H9 (cell line): Measurements from ENCODE around the gene RAB3GAP2. TPM values are rescaled to one million over a fixed set of nuclear protein-coding genes. Genes with fewer than 3 reads are reported as not detected.
"Not testable (repeated sequence)": the region's sequence is repeated elsewhere in the genome, so short reads cannot be mapped to it uniquely, and the experiment has no call there.

ENCODE experiments used
- DNase-seq: peaks from one replicate; pipeline ENCODE4 v3.0.0-alpha.2; 2017
- H2AFZ ChIP-seq: one replicate; pipeline ENCODE4 v1.6.1; 2013; ENCODE audit warnings: mild to moderate bottlenecking, low read length, control low read depth, moderate library complexity
- H2AK5ac ChIP-seq: 2 replicates; pipeline ENCODE4 v1.6.1; 2013; ENCODE audit warnings: low read length, control low read depth, mixed read lengths; ENCODE audit not compliant: insufficient read length
- H2BK120ac ChIP-seq: one replicate; pipeline ENCODE4 v1.6.1; 2013; ENCODE audit warnings: low read depth, mild to moderate bottlenecking, low read length, control low read depth, inconsistent platforms; ENCODE audit not compliant: poor library complexity, severe bottlenecking
- H2BK12ac ChIP-seq: 2 replicates; pipeline ENCODE4 v1.6.1; 2013; ENCODE audit warnings: low read length, control low read depth, mixed read lengths, low read depth; ENCODE audit not compliant: insufficient read length
- H2BK15ac ChIP-seq: 2 replicates; pipeline ENCODE4 v1.6.1; 2013; ENCODE audit warnings: low read depth, low read length, control low read depth
- H2BK20ac ChIP-seq: one replicate; pipeline ENCODE4 v1.6.1; 2013; ENCODE audit warnings: low read depth, mild to moderate bottlenecking, low read length, control low read depth, inconsistent platforms; ENCODE audit not compliant: poor library complexity, severe bottlenecking
- H2BK5ac ChIP-seq: 2 replicates; pipeline ENCODE4 v1.6.1; 2013; ENCODE audit warnings: low read length, control low read depth, mixed read lengths; ENCODE audit not compliant: insufficient read length
- H3K14ac ChIP-seq: 2 replicates; pipeline ENCODE4 v1.6.1; 2013; ENCODE audit warnings: low read length, control low read depth; ENCODE audit not compliant: insufficient read depth
- H3K18ac ChIP-seq: 2 replicates; pipeline ENCODE4 v1.6.1; 2013; ENCODE audit warnings: low read depth, mild to moderate bottlenecking, mixed read lengths, low read length, control low read depth; ENCODE audit not compliant: insufficient read length
- H3K23ac ChIP-seq: 2 replicates; pipeline ENCODE4 v1.6.1; 2013; ENCODE audit warnings: low read length, control low read depth, mixed read lengths, low read depth; ENCODE audit not compliant: insufficient read length
- H3K23me2 ChIP-seq: 2 replicates; pipeline ENCODE4 v1.6.1; 2013; ENCODE audit warnings: low read depth, mild to moderate bottlenecking, mixed read lengths, low read length, control low read depth; ENCODE audit not compliant: insufficient read length, poor library complexity, severe bottlenecking
- H3K27ac ChIP-seq: 2 replicates; pipeline ENCODE4 v1.5.1; 2013; ENCODE audit warnings: low read length, control low read depth, mixed read lengths, low read depth; ENCODE audit not compliant: insufficient read length
- H3K27me3 ChIP-seq: 2 replicates; pipeline ENCODE4 v1.6.1; 2013; ENCODE audit warnings: low read length, control low read depth, inconsistent platforms; ENCODE audit not compliant: insufficient read depth
- H3K4ac ChIP-seq: 2 replicates; pipeline ENCODE4 v1.6.1; 2013; ENCODE audit warnings: low read depth, mild to moderate bottlenecking, control low read depth, inconsistent platforms, low read length, moderate library complexity
- H3K4me1 ChIP-seq: 2 replicates; pipeline ENCODE4 v1.6.1; 2013; ENCODE audit warnings: low read length, control low read depth, inconsistent platforms; ENCODE audit not compliant: insufficient read depth
- H3K4me2 ChIP-seq: 2 replicates; pipeline ENCODE4 v1.6.1; 2013; ENCODE audit warnings: low read length, control low read depth, mixed read lengths; ENCODE audit not compliant: insufficient read length, insufficient read depth
- H3K56ac ChIP-seq: 2 replicates; pipeline ENCODE4 v1.6.1; 2013; ENCODE audit warnings: low read depth, mild to moderate bottlenecking, mixed read lengths, low read length, control low read depth; ENCODE audit not compliant: insufficient read length
- H3K79me1 ChIP-seq: 2 replicates; pipeline ENCODE4 v1.6.1; 2013; ENCODE audit warnings: low read depth, mild to moderate bottlenecking, moderate library complexity, low read length, control low read depth, inconsistent platforms; ENCODE audit not compliant: insufficient read depth, poor library complexity, severe bottlenecking
- H3K79me2 ChIP-seq: 2 replicates; pipeline ENCODE4 v1.6.1; 2013; ENCODE audit warnings: low read length, control low read depth, inconsistent platforms; ENCODE audit not compliant: insufficient read depth
- H3K9ac ChIP-seq: 2 replicates; pipeline ENCODE4 v1.6.1; 2013; ENCODE audit warnings: low read length, control low read depth, mixed read lengths; ENCODE audit not compliant: insufficient read length; ENCODE audit errors: extremely low read depth
- H3K9me3 ChIP-seq: one replicate; pipeline ENCODE4 v1.6.1; 2013; ENCODE audit warnings: low read depth, low read length, inconsistent platforms; ENCODE audit not compliant: control insufficient read depth
- H3T11ph ChIP-seq: one replicate; pipeline ENCODE4 v1.6.1; 2013; ENCODE audit warnings: mild to moderate bottlenecking, low read length, control low read depth, inconsistent platforms
- H4K20me1 ChIP-seq: one replicate; pipeline ENCODE4 v1.6.1; 2013; ENCODE audit not compliant: control insufficient read depth, insufficient read length, insufficient read depth
- H4K5ac ChIP-seq: 2 replicates; pipeline ENCODE4 v1.6.1; 2013; ENCODE audit warnings: low read depth, mild to moderate bottlenecking, mixed read lengths, low read length, control low read depth; ENCODE audit not compliant: insufficient read length
- H4K8ac ChIP-seq: replicated peaks from 2 replicates; pipeline ENCODE4 v1.6.1; 2013; ENCODE audit warnings: low read length, control low read depth, mixed read lengths, low read depth; ENCODE audit not compliant: insufficient read length
- H4K91ac ChIP-seq: 2 replicates; pipeline ENCODE4 v1.6.1; 2013; ENCODE audit warnings: low read depth, mild to moderate bottlenecking, moderate library complexity, mixed read lengths, low read length, control low read depth; ENCODE audit not compliant: insufficient read length
- H3K27ac Mint-ChIP-seq, 3 experiments: 2 replicates in 2 of 3; 3 replicates in 1 of 3; pipeline ENCODE4 v1.8.0; 2020 to 2021; ENCODE audit warnings: mixed read lengths in 3 of 3, mild to moderate bottlenecking in 1 of 3, moderate library complexity in 1 of 3
- H3K27me3 Mint-ChIP-seq: 2 replicates; pipeline ENCODE4 v1.8.0; 2021; ENCODE audit warnings: low read depth, mild to moderate bottlenecking, moderate library complexity, mixed read lengths
- H3K36me3 Mint-ChIP-seq, 3 experiments: 2 replicates in 2 of 3; 3 replicates in 1 of 3; pipeline ENCODE4 v1.8.0; 2020 to 2021; ENCODE audit warnings: low read depth in 3 of 3, mixed read lengths in 3 of 3; ENCODE audit not compliant: insufficient read depth in 1 of 3
- H3K4me1 Mint-ChIP-seq, 2 experiments: 2 replicates each; pipeline ENCODE4 v1.8.0; 2020; ENCODE audit warnings: mixed read lengths in 2 of 2
- H3K4me3 Mint-ChIP-seq, 2 experiments: 2 replicates in 1 of 2; 3 replicates in 1 of 2; pipeline ENCODE4 v1.8.0; 2020 to 2021; ENCODE audit warnings: mild to moderate bottlenecking in 2 of 2, mixed read lengths in 2 of 2, moderate library complexity in 1 of 2
- H3K9me3 Mint-ChIP-seq, 2 experiments: 2 replicates in 1 of 2; 3 replicates in 1 of 2; pipeline ENCODE4 v1.8.0; 2020; ENCODE audit warnings: mild to moderate bottlenecking in 2 of 2, mixed read lengths in 2 of 2, moderate library complexity in 1 of 2
- CTCF ChIP-seq: fragments of 200-600 bp; sonication (generic); conservative IDR thresholded peaks from 3 replicates; pipeline ENCODE4 v1.8.0; 2021; ENCODE audit warnings: antibody characterized with exemption, mild to moderate bottlenecking
- WGBS: extraction: QIAGEN DNeasy Blood & Tissue Kit; methylation state at CpG from one replicate; pipeline ENCODE4 v1.1.7; 2013; ENCODE audit warnings: missing lambda C conversion rate, low lambda C conversion rate, mixed read lengths; ENCODE audit not compliant: insufficient read length; ENCODE audit errors: extremely low coverage; 5-methylcytosine and 5-hydroxymethylcytosine counted together
- total RNA-seq: library from RNA; stranded (reverse); gene quantifications from 2 replicates; pipeline ENCODE4 v1.2.1, GENCODE V29; 2021

Gene RAB3GAP2
- total RNA-seq, 1 experiment from 2014 or later, result 48.3 TPM

- not testable (repeated sequence) for H3K27me3 Mint-ChIP-seq, H2AK5ac ChIP-seq, H3K27ac ChIP-seq, H3K9me3 Mint-ChIP-seq, DNase-seq, H2BK15ac ChIP-seq, H3K18ac ChIP-seq, H3K27me3 ChIP-seq, H3K4ac ChIP-seq, H3K79me1 ChIP-seq, H3K14ac ChIP-seq, H4K5ac ChIP-seq, H2BK12ac ChIP-seq, H2BK20ac ChIP-seq, H3K4me1 ChIP-seq, H3K79me2 ChIP-seq, H3K27ac Mint-ChIP-seq, H3K9ac ChIP-seq, H3K36me3 Mint-ChIP-seq, H2AFZ ChIP-seq, H3K23ac ChIP-seq, H3K23me2 ChIP-seq, H4K8ac ChIP-seq, H4K91ac ChIP-seq, H3K9me3 ChIP-seq, H2BK5ac ChIP-seq, H4K20me1 ChIP-seq, H3K4me2 ChIP-seq, H3T11ph ChIP-seq, H2BK120ac ChIP-seq, H3K4me3 Mint-ChIP-seq, H3K56ac ChIP-seq
- peaks cover 23 to 26% of the 10 kb centered on the region in 2 experiments for H3K4me1 Mint-ChIP-seq
- peak; percentile 39; the same call in 2 of the 3 replicates for TF ChIP-seq CTCF
- WGBS, result no CpG with 5 or more reads among the region's 9 CpGs
Measured at GRCh38 chr1:220236278-220236677, 36.0 kb downstream of the RAB3GAP2 start.
